ENCODE measurements around the gene BCL2L1.

The BCL2L1 gene

GRCh38 chr20:31746068-31746878 lies 23.6 kb upstream of the BCL2L1 start:
- TF ChIP-seq ZFX (IDR thresholded peaks at IDR 0.05; ENCODE audit: borderline replicate concordance) = no peak
- no peak for TF ChIP-seq CTCF (IDR thresholded peaks at IDR 0.05)
- H3K27ac ChIP-seq = peak overlapping the region; percentile 25; the same call in 1 of the 2 replicates

- peak overlapping the region; percentile 86 for H3K27ac ChIP-seq
- TF ChIP-seq ZFX (IDR thresholded peaks at IDR 0.05; ENCODE audit: borderline replicate concordance) (no peak), CTCF (IDR thresholded peaks at IDR 0.05) (no peak)
Observed at GRCh38 chr20:31740656-31741323, 18.1 kb upstream of the BCL2L1 start.

- TF ChIP-seq CTCF (IDR thresholded peaks at IDR 0.05) = no peak
- TF ChIP-seq ZFX (IDR thresholded peaks at IDR 0.05; ENCODE audit: borderline replicate concordance) = no peak
- H3K27ac ChIP-seq = peak overlapping the region; percentile 86
Observed at GRCh38 chr20:31740208-31740607, 17.5 kb upstream of the BCL2L1 start.

- peak overlapping the region; percentile 86 for H3K27ac ChIP-seq
- no peak for TF ChIP-seq CTCF (IDR thresholded peaks at IDR 0.05)
- no peak for TF ChIP-seq ZFX (IDR thresholded peaks at IDR 0.05; ENCODE audit: borderline replicate concordance)
Observed at GRCh38 chr20:31739550-31739977, 16.9 kb upstream of the BCL2L1 start.

GRCh38 chr20:31738729-31739549 lies 16.3 kb upstream of the BCL2L1 start, which contains the start of gene TPX2:
Gene TPX2 (plus strand): TSS chr20:31739290. CDS start chr20:31757477, 18,187 bp downstream.
- peak within 1 kb of the TSS; percentile 86 for H3K27ac ChIP-seq

GRCh38 chr20:31731321-31731717 lies 8.7 kb upstream of the BCL2L1 start:
- no peak overlapping the region for H3K27ac ChIP-seq

More at GRCh38 chr20:31738729-31739549, 16.3 kb upstream of the BCL2L1 start, which contains the start of gene TPX2:
- no peak for TF ChIP-seq ZFX (IDR thresholded peaks at IDR 0.05; ENCODE audit: borderline replicate concordance)
- TF ChIP-seq CTCF (IDR thresholded peaks at IDR 0.05) = peak; percentile 16; the same call in 1 of the 2 replicates

More at GRCh38 chr20:31731321-31731717, 8.7 kb upstream of the BCL2L1 start:
- TF ChIP-seq ZFX (IDR thresholded peaks at IDR 0.05; ENCODE audit: borderline replicate concordance) (no peak), CTCF (IDR thresholded peaks at IDR 0.05) (no peak)

Measured in 22Rv1 (cell line).